DMS79 (cell line): ENCODE measurements around the gene MST1.
A peak's percentile ranks its signal among the peaks of the same experiment; 100 is the strongest.

Source experiments
- DNase-seq: peaks from one replicate; lab custom pipeline; 2025; lab: John Stamatoyannopoulos, UW

MST1 gene

DNA sequence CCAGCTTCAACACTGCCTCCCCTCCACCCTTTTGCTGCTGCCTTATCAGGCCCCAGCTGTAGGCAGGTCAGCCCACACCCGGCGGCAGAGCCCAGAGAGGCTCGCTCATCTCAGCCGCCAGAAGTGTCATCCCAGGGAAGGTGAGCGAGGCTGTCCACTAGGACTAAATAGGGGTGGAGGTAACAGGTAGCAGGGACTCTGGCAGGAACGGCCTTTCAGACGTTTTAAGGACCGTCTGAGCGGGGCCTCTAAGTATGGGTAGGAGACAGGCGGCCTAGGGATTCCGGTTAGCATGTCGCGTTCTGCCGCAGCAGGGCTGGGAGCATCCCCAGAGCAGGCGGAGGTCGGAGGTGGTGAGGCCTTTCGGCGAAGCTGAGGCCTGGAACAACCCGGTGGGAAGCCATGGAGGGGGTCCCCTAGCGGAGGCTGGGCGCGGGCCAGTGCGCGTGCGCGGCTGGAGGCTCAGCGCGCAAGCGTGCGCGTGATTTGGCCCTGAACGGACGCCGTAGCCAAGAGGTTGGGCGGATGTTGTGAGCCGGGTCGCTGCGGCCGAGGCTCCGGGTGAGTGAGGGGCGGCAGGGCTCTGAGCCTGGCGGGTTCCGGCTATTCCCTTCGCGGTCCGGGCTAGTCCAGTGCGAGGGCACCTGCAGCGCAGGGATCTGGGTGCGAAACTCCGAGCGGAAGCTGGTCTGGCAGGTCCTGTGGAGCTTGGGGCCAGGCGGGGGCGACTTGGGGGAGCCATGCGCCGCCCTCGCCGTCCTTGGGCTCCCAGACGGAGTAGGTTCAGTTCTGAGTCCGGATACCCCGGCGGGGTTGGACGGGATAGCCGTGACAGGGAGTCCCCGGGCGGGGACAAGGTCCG lies at the start of gene MST1, which contains the start of gene RNF123:
Gene MST1, minus strand, starts transcription at position 429 of the 862 bp plus-strand sequence. CDS start 783 bp downstream, outside the sequence.
Gene RNF123, plus strand, starts transcription at position 512 of the 862 bp plus-strand sequence. CDS start 1,609 bp downstream, outside the sequence.
- DNase-seq, result no peak

DNA sequence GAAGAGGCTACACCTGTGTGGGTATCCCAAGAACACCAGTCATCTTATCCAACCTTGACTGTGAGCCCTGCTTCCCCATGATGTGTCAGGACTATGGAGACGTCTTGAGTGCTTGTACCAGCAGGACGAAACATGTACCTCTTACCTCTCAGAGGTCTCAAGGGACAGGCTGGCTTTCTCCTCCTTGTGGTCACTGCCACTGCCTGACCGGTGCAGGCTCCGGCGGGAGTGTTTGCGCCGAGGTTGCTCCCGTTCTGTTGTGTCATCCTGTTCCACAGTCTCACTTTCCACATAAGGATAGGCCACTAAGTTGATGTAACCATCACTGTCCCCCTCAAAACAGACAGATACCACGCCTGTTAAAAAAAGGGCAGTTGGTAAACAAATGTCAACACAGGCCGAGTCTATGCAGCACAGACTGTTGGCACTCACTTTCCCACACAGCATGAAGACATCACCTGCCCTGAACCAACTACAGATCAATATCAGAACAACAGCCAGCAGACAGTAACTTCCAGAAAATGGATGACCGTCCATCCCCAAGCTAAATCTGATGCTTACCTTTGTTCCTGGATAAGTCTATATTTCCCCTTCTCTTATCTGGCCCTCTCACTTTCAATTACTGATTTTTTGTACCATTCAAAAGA lies 48.9 kb upstream of the MST1 start:
- DNase-seq, result no peak

DNA sequence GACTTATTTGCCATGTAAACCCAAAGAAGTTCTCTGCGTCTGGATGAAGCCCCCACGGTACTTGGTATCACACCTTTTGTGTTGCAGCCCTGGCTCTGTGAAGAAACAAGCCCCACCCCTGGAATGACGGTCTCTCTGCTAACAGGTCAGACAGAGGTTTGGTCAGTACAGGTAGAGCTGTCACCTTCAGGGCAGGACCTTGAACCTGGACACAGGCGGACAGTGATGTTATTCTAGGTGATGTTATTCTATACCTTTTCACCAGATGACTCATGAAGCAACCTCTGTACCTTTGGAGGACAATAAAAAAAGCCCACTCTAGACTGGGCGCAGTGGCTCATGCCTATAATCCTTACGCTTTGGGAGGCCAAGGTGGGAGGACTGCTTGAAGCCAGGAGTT lies 45.5 kb upstream of the MST1 start:
- DNase-seq, result no peak

GRCh38 chr3:49733551-49733950 lies 44.3 kb upstream of the MST1 start:
- DNase-seq, result no peak

GRCh38 chr3:49732597-49732996 lies 43.3 kb upstream of the MST1 start:
- no peak for DNase-seq

GRCh38 chr3:49729966-49730609 lies 40.8 kb upstream of the MST1 start:
- DNase-seq, result no peak

GRCh38 chr3:49727924-49728361 lies 38.7 kb upstream of the MST1 start:
- no peak for DNase-seq

DNA sequence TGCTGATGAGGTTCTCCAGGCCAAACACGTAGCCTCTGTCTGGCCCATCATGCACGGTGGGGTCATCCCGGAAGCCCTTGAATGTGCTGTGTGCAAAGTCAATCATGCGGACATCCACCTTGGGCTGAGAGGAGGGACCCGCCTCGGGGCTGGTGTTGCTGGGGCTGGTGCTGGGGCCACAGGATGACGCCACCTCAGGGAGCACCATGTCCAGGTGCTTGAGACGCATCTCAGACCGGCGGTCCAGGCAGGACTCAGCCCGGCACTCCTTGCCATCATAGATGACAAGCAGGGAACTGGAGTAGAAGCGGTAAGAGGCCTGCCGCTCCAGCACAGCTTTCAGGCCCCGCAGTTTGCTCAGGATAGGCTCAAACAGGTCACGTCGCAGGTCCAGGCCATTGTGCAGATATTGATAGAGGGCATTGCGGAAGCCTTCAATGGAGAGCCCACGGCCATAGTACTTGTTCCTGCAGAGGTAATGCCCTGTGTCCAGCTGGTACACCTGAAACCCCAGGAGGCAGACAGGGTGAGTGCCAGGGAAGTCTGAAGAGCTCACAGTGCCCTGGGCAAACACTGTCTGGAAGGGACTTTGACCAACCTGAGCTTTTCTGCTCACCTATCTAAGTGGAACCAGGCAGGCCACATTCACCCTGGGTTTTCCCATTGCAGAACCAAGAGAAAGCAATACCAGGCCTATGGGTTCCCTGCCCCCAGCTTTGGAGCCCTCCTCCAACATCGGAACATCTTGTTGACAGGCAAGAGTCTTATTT lies 38.1 kb upstream of the MST1 start:
- DNase-seq, result no peak

- DNase-seq, result no peak
Measured at GRCh38 chr3:49725906-49726681, 36.8 kb upstream of the MST1 start.

- no peak for DNase-seq
Measured at GRCh38 chr3:49724586-49724985, 35.3 kb upstream of the MST1 start.

DNA sequence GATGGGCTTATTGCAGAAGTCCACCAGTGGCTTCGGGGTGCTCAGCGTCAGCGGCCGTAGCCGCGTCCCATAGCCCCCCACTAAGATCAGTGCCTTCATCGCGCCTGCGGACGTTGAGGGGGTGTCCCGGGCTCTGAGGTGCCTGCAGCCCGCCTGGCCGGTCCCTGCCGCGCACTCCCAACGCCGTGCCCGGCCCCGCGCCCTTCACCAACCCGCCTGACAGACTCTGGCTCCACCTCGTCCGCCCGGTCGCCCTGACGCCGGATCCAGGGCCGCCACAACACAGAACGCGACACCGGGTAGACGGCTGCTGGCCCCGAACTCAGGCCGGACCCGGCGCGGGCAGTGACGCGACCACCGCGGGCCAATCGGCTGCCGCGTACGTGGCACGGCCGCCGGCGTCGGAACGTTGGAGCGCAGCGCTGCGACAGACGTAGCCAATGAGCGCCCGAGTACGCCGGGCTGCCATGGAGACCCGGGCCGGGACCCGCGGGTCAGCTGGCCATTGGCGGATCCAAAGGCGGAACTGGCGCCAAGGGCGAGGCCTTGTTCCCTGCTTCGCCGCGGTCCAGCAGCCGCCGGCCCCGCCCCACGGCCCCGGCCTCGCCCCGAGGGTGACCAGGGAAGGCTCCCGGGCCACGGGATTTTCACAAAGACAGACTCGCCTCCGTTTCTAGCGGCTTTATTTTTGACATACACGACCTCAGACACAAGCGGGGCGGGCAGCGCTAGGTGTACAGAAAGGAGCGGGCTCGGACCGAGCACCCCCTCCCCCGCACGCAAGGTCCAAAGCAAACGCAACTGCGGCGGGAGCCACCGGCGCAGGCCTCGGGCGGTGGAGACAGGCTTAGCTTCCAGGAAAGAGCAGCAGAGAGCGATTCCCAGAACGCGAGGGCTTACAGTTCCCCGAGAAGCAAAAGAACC lies 34.6 kb upstream of the MST1 start, which contains the start of gene GMPPB:
Gene GMPPB, minus strand, starts transcription at position 324 of the 924 bp plus-strand sequence. Its CDS starts 225 bp downstream, at position 99.
- peak; percentile 75 for DNase-seq

DNA sequence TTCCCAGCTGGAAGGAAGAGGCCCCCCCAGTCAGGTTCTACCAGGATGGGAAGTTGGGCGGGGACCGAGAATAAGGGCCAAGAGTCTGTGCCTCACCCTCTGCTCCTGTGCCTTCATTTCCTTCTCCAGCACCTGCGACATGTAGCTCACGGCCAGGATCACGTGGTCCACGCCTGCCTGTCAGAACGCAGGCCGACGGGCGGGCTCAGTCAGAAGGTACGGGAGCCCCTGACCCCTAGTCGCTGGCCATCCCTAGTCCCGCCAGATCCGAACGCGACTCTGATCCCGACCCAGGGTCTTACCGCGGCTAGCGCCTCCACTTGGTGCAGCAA lies 34.0 kb upstream of the MST1 start:
- peak; percentile 3 for DNase-seq

DNA sequence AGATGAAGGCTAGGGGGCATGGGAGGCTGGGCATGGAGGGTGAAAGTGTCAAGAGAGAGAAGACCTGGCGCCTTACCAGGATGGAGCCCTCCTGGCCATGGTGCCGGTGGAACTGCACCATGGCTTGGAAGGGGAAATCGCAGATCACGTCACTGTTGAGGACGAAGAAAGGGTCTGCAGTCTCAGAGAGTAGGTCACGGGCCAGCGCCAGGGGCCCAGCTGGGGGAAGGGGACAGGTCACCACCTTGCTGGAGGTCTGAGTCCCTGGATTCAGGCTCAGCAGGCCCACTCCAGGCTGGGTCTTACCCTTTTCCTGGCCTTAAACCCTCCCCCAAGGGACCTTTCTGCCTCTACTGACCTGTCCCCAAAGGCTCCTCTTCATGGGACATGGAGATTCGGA lies 33.6 kb upstream of the MST1 start:
- DNase-seq, result no peak

DNA sequence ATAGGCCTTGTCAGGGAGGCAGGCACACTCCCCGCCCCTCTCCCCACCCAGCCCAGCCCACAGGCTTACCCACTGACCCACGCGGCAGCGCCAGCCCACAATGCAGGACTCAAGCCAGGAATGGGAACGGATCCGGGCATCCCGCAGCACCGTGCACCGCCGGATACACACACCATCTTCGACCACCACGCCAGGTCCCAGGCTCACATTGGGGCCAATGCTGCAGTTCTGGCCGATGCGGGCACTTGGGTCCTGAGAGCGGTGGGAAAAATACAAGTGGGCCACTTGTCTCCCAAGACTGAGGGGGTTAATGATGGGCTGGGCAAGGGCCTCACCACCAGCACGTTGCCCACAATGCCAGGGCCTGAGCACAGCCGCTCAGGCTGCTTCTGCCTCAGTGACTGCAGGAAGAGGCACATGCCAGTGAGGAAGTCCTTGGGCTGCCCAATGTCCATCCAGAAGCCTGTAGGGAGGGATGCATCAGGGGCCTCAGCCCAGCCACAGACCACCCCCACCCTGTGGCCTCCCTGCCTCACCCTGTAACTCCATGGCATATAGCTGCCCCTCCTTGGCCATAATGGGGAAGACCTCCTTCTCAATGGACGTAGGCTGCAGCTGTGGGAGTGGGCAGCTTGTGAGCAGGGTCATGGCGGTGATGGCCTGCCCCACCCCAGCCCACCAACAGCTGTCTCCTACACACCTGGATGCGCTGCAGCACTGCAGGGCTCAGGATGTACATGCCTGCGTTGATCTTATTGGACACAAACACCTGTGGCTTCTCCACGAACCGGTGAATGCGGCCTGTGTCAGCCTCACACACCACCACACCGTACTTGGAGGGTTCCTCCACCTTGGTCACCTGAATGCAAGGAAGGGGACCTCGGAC lies 32.9 kb upstream of the MST1 start:
- no peak for DNase-seq

GRCh38 chr3:49721596-49721895 lies 32.3 kb upstream of the MST1 start:
- no peak for DNase-seq

- DNase-seq, result no peak
Measured at GRCh38 chr3:49720855-49721595, 31.8 kb upstream of the MST1 start.

- no peak for DNase-seq
Measured at GRCh38 chr3:49719214-49719884, 30.1 kb upstream of the MST1 start, which contains the start of gene AMIGO3. TSS of gene AMIGO3 (minus strand) at chr3:49719684. CDS start at chr3:49719465, 219 bp downstream.

- no peak for DNase-seq
Measured at GRCh38 chr3:49718858-49719213, 29.6 kb upstream of the MST1 start.
